Stimulated activated CD8-positive, alpha-beta memory T cell treated with anti-CD3 and anti-CD28 coated beads, Interleukin-2, amount 100 ng/mL, for 1 hour (primary cell): ENCODE measurements around the gene STAT5B.
"Not testable (repeated sequence)": the region's sequence is repeated elsewhere in the genome, so short reads cannot be mapped to it uniquely, and the experiment has no call there.

Experiments used
- DNase-seq, 2 donors: peaks; one replicate each; pipeline ENCODE4 v3.0.0-alpha.2; 2020; ENCODE audit warnings: low read depth in 2 of 2

Gene STAT5B

DNA sequence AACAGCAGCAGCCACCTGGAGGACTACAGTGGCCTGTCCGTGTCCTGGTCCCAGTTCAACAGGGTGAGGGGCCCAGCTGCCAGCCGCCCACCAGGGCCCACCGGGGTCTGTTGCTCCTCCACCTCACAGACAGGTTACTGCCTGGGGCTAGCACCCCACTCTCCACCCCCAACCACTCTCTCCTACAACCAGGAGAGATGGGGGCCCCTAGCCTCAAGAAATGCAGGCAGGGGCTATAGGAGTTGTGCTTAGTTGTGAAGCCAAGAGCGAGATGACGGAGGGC lies 30.1 kb upstream of the STAT5B start:
- no peak for DNase-seq

DNA sequence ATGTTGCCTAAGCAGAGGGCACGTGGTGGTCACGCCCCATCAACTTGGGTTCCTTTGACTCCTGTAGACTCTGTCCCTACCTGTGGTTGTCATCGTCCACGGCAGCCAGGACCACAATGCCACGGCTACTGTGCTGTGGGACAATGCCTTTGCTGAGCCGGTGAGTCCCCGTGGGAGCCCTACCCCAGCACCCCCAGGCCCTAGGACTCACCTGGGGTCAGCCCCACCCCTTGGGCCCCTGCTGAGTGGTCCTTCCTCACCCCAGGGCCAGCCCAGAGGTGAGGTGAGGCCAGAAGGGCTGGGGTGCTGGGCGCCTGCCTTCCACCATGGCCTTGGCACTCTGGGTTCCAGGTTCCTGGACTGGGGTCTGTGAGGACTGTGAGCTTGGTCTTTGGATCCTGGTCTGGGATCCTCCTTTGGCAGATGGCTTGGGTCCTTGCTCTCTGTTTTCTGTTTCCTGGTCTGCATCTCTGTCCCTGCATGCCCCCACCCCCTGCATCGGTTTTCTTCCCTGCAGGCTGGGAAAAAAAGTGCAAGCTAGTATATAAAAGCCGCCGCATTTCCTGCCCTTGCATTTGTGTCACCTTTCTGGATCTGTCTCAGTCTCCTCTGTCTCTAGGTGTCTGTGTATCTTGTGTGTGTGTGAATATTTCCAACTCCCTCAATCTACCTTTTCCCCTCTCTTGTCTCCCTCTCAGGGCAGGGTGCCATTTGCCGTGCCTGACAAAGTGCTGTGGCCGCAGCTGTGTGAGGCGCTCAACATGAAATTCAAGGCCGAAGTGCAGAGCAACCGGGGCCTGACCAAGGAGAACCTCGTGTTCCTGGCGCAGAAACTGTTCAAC lies 29.6 kb upstream of the STAT5B start:
- no peak for DNase-seq

DNA sequence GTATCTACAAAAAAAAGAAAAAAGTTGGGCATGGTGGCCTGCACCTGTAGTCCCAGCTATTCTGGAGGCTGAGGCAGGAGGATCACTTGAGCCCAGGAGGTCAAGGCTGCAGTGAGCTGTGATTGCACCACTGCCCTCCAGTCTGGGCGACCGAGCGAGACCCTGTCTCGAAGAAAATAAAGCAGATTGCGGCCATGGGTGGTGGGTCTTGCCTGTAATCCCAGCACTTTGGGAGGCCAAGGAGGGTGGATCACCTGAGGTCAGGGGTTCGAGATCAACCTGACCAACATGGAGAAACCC lies 28.8 kb upstream of the STAT5B start:
- not testable (repeated sequence) for DNase-seq

DNA sequence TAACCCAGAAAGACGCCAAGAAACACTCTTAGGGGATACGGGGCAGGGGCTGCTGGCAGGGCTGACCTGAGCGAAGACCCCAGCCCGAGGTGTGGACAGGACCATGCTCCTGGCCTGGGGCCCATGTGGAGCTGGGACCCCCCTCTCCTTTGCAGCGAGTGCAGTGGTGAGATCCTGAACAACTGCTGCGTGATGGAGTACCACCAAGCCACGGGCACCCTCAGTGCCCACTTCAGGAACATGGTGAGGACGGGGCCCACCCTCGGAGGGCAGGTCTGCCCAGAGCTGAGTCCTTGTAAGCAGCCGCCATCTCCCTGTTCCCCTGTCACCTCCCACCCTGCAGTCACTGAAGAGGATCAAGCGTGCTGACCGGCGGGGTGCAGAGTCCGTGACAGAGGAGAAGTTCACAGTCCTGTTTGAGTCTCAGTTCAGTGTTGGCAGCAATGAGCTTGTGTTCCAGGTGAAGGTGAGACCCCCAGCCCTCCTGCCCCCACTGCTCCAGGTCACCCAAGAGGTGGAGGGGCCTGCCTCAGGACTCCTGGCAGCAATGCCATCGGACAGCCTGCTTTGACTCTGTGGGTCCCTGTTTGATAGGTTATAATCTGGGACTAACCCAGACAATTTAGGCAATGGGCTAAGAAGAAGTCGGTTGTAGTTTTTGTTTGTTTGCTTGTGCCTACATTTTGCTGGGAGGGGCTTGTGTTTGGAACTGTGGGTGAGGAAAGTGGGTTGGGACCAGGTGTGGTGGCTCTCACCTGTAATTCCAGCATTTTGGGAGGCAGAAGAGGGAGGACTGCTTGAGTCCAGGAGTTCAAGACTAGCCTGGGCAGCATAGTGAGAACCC lies 28.2 kb upstream of the STAT5B start:
- DNase-seq, result no peak

- no peak for DNase-seq
Observed at GRCh38 chr17:42303694-42304093, 27.5 kb upstream of the STAT5B start.

DNA sequence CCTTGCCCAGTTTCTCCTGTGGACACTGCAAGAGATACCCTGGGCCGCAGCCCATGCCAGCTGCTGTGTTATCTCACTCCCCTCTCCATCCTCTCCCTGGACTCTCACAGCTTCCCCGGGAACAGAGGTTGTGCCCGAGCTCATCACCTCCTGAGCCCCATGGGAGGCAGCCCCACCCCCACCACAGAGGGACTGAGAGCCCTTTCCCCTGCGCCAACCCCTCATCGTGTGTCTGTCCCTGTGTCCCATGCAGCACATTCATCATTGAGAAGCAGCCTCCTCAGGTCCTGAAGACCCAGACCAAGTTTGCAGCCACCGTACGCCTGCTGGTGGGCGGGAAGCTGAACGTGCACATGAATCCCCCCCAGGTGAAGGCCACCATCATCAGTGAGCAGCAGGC lies 24.8 kb upstream of the STAT5B start:
- no peak for DNase-seq

DNA sequence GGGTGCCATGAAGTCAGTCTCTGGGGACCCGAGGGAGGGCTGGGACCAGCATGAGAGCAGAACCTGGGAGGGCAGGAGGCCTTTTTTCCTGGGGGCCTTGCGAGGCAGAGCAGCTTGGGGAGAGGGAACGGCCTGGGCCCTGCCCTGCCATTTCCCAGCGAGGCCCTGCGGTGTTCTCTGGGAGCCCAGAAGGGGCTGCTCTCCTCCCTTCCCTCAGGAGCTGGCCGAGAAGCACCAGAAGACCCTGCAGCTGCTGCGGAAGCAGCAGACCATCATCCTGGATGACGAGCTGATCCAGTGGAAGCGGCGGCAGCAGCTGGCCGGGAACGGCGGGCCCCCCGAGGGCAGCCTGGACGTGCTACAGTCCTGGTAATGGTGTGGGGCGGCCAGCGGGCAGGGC lies 23.7 kb upstream of the STAT5B start:
- not testable (repeated sequence) for DNase-seq

GRCh38 chr17:42299361-42299760 lies 23.2 kb upstream of the STAT5B start:
- not testable (repeated sequence) for DNase-seq

- DNase-seq, result not testable (repeated sequence)
Observed at GRCh38 chr17:42297775-42298174, 21.6 kb upstream of the STAT5B start.

- DNase-seq, result no peak
Observed at GRCh38 chr17:42296012-42296411, 19.8 kb upstream of the STAT5B start.

DNA sequence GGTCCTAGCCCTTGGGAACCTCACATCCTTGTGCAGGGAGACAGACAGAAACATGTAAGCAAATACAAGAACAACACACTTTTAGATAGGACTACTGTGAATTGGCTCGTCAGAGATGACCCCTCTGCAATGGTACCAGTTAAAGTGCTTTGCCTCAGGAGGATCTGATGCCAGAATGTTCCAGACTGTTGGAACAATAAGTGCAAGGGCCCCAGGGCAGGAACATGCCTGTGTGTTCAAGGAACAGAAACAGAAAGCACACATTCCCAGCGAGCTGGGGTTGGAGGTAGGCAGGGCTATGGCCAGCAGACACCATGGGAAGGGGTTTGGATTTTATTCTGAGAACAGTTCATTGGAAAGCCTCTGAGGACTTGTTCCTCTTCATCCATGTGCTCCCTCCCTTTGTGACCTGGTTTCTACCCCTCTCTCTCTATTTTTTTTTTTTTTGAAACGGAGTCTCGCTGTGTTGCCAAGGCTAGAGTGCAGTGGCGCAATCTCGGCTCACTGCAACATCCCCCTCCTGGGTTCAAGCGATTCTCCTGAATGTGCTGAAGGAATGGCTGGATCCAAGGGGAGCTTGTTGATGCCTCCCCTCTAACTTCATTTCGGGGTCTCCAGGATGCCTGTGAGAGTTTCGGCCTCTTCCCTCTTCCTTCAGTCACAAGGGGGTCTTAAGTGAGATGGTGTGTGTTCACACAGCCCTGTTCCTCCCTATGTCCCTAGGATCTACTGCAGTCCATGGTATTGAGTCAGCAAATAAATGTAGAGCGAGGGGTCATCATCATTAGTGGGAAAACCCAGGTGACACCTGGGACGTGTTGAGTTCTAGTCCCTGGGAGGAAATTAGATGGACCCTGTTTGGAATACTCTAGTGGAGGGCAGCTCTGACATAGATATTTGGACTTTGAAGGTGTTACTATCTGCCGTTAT lies 18.5 kb upstream of the STAT5B start:
- DNase-seq, result no peak

DNA sequence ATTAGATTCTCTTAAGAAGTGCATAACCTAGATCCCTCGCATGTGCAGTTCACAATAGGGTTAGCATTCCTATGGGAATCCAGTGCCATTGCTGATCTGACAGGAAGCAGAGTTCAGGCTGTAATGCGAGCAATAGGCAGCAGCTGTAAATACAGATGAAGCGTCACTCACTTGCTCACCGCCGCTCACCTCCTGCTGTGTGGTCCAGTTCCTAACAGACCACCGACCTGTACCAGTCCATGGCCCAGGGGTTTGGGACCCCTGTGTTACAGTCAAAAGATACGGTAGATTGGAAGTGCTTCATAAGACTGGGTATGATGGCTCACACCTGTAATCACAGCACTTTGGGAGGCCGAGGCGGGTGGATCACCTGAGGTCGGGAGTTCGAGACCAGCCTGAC lies 14.9 kb upstream of the STAT5B start:
- no peak for DNase-seq

DNA sequence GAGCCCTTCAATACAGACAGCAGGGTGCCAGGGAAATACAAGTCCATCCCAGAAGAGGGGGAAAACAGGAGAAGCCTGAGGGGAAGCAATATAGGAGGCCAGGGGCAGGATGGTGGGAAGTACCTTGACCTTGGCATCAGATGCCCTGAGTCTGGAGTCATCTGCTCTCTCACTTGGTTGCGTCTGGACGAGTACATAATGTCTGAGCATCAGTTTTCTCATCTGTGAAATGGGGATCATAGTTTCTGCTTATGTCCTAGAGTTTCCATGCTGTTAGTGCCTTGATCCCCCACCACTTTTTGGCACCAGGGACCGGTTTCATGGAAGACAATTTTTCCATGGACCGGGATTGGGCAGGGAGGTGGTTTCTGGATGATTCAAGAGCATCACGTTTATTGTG lies 14.4 kb upstream of the STAT5B start:
- DNase-seq, result no peak

GRCh38 chr17:42289611-42290181 lies 13.5 kb upstream of the STAT5B start:
- DNase-seq, result no peak

GRCh38 chr17:42288803-42289610 lies 12.8 kb upstream of the STAT5B start:
- no peak for DNase-seq

DNA sequence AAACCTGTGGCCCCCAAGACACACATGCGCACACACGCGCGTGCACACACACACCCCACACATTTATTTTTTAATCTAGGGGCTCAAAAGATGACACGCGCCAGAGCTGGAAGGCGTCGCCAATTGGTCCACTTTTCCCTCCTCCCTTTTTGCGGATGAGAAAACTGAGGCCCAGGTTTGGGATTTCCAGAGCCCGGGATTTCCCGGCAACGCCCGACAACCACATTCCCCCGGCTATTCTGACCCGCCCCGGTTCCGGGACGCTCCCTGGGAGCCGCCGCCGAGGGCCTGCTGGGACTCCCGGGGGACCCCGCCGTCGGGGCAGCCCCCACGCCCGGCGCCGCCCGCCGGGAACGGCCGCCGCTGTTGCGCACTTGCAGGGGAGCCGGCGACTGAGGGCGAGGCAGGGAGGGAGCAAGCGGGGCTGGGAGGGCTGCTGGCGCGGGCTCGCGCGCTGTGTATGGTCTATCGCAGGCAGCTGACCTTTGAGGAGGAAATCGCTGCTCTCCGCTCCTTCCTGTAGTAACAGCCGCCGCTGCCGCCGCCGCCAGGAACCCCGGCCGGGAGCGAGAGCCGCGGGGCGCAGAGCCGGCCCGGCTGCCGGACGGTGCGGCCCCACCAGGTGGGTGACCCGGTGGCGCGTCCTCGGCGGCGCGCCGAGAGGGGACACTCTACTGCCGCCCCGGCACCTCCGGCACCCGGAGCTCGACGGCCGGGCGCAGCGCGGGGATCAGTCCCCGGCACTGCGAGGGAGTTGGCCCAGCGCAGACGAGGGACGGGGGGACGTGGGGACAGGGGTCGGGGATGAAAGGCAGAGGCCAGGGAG lies 12.0 kb upstream of the STAT5B start, which contains the start of gene STAT5A:
TSS of gene STAT5A (plus strand) at position 522 of the 826 bp plus-strand sequence. CDS start 914 bp downstream, outside the sequence.
- DNase-seq, result peak; percentile 47 to 50

DNA sequence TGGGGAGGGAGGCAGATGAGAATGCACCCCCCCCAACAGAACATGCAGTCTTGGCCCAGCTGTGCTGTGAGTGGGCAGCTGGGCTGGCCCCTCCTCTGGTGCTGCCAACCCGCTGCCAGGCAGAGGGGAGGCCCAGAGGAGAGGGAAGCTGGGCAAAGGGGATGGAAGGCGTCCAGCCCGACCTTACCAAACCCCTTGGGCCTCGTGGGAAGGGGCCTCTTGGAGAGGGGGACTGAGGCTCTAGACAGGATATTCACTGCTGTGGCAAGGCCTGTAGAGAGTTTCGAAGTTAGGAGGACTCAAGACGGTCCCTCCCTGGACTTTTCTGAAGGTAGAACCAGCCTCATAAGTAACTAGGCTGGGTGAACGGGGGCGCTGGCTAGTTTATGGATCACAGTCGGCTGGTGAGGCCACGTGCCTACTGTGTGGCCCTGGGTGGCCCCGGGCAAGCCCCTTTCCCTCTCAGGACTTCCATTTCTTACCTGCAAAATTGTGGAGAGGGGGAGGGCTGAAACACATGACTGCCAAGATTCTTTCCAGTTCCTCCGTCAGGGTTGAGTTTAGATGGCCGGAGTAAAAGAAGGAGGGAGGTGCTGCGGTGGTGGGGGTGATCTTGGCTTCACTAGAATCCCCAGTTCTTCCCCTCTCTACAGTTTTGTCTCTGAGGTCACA lies 11.2 kb upstream of the STAT5B start:
- no peak for DNase-seq

- DNase-seq, result no peak
Observed at GRCh38 chr17:42286411-42287221, 10.4 kb upstream of the STAT5B start.
